ENCODE measurements around the gene PLEKHM3.

Gene PLEKHM3

DNA sequence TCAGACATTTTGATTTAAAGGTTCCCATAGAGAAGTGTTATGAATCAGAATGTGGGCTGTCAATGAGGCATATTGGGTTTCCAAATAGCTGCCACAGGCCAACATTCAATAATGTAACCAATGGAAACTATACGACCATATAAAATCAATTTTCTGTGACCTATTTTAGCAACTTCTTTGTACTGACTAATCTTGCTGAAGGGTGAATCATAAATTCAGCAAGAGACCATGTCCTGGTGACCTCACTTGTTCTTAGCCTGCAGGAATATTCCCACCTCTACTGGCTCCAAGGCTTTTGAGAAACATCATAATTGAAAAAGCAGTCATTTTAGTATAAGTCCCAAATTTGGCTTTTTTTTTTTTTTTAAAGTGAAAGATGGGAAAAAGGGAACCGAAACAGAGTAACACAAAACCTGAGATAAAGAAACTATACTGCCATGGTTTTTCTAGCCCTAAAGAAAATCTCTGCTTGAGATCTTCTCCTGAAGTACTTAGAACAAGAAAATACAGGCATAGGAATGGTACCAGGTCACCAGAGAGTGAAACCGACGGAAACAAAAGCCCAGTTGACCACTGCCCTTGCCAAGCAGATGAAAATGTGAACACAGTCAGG, 32.1 kb downstream of the PLEKHM3 start:
- no peak for DNase-seq (ENCODE audit: low spot score)

DNA sequence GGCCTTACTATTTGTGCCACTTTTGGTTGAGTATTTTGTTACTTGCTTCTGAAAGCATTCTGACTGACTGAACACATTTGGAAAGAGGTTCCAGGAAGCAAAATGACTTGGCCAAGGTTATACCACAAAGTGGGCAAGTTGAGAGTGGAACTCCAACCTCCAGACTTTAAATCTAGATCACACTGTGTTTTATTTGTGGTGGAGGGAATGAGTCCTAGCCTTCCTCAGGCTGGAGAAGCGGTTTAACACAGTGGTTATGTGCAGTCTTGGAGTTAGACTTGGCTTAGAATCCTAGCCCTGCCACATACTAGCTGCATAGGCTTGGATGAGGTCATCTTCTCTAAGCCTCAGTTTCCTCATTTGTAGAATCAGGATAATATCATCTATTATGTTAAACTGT, 33.4 kb downstream of the PLEKHM3 start:
- DNase-seq (ENCODE audit: low spot score): no peak

DNA sequence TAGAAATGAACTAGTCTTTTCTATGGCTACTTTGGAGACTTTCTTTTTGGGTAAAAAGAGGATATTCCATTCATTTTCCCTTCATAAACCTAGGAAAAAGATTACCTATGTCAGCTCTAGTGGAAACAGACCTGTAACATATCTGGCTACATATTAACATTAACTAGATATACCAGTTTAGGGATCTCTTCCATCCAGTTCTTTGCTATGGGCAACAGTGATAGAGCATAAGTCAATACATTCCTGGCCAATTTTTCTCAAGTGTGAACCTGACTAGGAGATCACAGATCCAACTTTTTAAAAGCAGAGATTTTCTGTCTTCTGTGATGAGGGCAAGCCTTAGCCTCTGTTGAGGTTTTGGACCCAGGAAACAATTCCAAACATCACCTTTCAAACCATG, 34.5 kb downstream of the PLEKHM3 start:
- DNase-seq (ENCODE audit: low spot score): no peak

DNA sequence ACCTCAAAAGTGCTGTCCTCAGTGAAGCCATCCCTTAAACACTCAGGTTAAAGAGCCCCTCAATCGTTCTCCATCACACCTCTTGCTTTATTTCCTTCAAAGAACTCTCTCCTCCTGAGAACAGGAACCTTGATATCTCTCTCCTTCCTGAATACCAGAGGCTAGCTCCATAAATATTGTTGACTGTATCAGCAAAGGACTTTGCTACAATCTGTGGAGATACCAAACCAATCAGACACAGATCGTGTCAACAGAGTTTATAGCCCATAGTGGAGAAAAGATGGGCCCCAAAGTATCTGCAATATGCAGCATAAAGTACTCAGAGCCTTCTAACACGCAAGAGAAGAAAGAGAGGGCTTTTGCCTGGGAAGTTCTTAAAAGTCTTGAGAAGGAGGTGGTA, 36.4 kb downstream of the PLEKHM3 start:
- no peak for DNase-seq (ENCODE audit: low spot score)

DNA sequence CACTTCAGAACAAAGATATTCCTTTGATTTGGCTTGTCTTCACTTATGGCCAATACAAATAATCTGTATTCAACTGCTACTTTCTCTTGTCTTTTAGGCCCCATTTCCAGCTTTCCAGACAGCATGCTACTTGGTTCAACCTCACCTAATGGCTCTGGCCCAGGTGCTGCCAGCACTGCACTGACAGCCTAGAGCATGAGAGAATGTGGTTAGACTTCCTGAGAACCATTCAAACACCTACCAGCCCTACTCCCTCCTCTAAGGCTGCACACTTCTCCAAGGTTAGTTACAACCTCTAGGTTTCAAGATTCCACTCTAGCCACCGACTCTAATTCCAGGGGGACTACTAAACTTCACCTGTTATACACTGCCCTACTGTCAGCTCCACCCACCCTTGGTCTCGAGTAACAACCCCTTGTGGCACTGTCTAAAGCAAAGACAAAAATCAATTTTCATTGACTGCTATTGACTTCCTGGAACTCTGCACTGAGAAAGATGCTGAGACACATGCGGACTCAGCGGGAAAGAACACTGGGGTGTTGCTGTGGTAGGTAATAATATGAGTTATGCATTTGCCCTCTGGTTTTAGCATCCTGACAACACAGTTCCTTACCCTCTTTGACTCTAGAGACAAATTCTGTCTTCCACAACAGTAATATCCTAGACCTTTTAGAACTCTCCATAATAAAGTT, 38.2 kb downstream of the PLEKHM3 start:
- DNase-seq (ENCODE audit: low spot score): no peak

DNA sequence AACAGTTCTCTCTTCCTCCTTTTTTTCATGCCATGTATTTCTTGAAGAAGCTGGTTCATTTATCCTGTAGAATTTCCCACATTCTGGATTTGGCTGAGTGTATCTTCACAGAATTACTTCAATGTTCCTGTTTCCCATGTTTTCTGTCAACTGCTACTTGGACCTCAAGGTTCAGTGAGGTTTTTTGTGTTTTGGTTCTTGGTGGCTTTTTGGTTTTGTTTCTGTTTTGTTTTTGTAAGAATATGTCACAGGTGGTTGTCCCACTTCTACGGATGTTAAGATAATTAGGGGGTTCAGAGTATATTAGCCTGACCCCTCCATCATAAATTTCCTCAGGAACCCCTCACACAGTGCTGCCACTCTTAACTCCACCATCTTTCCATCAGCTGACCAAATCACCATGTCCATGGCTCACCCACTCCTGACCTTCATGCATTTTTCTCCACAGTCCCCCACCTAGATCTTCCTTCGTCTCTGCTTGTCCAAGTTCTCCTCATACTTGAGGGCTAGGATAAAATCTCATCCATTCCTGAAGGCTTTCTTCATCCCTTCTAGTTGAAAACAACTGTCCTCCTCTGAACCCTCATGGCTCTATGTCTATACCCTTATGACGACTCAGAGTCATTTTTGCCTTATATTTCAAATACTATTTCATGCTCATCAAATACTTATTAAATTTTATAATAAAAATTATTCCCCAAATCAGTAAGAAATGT, 40.4 kb downstream of the PLEKHM3 start:
- DNase-seq (ENCODE audit: low spot score): no peak

DNA sequence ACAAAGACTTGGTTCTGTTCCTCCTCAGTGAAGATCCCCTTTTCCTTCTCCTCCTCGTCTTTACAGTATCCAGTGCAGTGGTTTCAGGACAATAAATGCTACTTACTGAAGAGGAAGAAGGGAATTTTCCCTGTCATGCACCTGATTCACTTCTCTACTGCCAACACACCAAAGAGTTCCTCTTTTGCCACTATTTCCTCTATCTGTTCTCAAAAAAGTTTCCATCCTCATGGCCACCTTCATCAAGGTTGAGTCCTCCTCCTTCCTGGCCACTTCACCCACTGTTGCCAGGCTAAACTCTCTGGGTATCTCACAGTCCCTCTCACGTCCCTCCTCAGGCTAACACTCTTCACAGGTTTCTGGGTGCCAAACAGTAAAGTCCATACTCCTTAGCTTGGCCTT, 41.7 kb downstream of the PLEKHM3 start:
- DNase-seq (ENCODE audit: low spot score): peak; percentile 40

DNA sequence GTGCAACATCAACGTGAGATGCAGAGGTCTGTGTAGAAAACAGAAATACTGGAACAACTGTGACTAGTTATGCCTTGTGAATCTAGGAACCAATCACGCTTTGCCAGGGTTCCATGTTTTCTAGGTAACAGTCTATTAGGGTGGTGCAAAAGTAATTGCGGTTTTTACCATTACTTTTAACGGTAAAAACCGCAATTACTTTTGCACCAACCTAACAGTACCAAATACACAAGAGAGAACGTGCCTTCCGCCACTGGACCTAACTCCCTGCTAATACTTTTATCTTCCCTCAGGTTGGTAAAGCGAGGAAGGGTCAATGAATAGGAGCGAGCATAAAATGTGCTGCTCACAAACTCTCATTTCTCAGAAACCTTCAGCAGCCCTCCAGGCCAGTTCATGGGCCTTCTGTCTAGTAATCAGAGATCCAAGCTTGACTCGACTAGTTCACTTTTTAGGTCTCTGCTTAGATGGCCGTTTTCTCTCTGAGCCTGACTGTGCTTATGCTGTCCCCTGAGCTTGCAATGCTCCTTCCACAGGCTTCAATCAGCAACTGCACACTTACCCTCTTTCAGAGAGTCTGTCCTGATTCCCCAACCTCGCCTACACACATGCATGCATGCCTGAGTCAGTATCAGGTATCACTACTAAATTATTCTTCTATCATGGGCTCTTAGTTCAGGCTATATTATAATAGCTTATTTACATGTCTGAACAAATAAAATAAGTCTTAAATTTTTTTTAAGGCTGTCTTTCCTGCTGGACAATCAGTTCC, 47.0 kb downstream of the PLEKHM3 start:
- no peak for DNase-seq (ENCODE audit: low spot score)

DNA sequence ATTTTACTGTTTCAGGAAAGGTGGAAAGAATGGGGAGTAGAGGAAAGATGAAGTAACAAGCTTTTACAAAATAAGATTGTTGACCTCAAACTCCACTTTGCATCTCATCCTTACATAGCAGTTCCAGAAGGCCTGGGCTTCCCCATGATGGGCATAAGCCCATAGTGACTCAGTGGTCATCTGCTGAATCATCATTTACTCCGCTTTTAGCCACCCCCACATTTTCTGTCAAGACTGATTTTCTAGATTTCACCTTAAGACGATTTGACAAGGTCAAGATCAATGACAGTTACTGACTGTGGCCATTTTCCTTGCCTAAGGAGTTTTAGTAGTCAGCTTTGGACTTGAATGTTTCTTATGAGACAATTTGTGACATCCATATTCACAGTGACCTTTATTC, 49.4 kb downstream of the PLEKHM3 start:
- no peak for DNase-seq (ENCODE audit: low spot score)

DNA sequence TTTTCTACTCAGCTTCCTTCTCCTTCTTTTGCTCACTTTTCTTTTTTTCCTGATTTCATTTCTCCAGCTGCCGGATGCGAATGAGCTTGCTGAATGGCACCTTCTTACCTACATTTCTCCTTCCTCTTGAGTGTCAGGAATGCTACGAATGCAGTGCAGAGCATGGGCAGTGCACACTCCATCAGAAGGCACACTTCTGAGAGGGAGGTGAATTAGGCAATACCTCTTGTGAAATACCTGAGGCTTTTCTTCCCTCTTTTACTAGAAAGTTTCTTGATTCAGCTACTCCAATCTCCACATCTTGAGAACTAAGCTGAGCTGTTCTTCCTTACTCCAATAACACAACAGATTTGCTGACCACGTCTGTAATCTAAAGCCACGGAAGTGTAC, 51.1 kb downstream of the PLEKHM3 start:
- no peak for DNase-seq (ENCODE audit: low spot score)

DNA sequence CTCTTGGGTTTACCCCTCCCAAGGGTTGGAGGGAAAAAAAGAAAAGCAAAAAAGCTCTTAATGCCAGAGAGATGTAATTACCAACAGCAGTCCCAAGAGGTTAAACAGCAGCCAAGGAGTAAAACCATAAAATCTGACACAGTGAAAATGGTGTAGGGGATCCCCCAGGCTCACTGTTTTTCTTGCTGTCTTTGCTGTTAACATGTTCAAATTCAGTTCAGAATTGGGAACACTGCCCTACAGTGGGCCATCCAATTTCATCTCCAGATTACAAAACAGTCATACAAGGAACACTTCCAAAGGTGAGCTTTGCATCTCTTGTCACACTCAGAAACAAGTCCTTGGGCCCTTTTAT, 54.5 kb downstream of the PLEKHM3 start:
- no peak for DNase-seq (ENCODE audit: low spot score)

DNA sequence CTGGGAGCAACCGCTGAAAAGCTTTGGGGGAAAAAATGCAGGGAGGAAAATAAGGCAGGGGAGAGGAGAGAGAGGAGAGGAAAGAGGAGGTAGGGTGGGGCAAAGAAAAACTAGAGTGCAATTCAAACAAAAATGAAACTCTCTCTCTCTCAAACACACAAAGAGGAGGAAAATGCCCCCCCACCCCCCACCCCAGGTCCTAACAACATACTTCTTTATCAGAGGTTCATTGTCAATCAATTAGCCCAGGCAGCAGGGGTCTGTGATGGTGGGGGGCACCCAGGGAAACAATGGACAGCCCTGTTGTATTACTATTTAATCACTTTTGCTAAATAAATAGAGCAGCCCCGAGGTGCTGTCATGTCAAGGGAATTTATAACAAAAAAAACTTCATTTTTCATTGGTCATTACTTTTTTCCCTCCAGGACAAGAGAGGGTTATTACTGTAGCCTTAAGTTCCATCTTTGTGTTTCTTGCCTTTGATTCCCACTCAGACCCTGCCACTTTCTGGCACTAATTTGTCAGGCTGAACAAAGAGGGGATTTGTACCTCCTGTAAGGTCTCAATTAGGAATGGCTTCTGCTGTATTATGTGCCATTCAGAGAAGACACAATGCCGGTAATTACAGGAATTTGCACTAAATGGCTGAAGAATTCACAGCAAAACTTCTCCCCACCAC, 55.0 kb downstream of the PLEKHM3 start:
- no peak for DNase-seq (ENCODE audit: low spot score)

DNA sequence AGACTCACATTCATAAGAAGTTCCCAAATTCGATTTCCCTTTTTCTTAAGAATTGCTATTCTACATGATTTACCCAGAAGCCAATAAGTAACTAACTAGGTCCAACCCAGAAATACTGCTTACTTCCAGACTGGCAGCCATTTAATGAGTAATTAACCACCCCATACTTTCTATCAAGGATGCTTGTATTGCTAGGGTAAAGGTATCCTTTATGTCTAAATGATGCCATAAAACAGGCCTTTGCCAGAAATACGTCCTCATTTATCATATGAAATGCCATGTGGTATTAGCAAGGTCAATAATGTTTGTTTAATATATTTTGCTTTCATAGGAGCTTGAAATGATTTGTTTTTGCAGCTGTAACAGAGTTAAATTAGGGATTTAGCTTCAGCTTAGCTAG, 56.1 kb downstream of the PLEKHM3 start:
- no peak for DNase-seq (ENCODE audit: low spot score)

DNA sequence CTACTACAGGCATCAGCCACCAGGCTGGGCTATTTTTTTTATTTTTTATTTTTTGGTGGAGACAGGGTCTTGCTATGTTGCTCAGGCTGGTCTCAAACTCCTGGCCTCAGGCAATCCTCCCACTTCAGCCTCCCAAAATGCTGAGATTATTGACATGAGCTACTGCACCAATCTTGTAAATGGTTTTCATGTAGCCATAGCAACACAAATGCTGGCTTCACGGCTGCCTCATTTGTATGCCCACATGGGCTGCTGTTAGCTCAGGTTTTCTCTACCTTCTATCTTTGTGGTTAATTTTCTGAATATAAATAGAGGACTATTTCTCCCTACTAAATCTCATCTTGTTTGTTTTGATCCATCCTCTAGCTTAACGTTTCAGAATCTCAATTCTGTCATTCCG, 58.2 kb downstream of the PLEKHM3 start:
- no peak for DNase-seq (ENCODE audit: low spot score)

DNA sequence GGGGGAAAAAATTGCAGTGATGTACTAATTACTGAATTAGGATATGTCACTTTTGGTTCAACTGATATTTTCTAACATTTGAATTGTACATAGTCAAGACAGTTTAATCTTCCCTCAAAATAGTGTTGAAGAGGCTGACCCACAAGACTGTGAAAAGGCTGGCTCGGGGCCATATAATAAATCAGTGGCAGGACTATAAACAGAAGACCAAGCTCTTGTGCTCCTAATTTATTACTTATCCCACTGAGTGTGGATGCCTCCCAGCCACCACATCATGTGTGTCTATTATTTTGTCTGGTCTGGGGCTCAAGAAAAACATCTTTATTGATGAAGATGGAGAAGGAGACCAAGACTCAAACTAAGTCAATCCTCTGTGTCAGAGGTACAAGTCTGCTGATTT, 64.4 kb downstream of the PLEKHM3 start:
- DNase-seq (ENCODE audit: low spot score): no peak

DNA sequence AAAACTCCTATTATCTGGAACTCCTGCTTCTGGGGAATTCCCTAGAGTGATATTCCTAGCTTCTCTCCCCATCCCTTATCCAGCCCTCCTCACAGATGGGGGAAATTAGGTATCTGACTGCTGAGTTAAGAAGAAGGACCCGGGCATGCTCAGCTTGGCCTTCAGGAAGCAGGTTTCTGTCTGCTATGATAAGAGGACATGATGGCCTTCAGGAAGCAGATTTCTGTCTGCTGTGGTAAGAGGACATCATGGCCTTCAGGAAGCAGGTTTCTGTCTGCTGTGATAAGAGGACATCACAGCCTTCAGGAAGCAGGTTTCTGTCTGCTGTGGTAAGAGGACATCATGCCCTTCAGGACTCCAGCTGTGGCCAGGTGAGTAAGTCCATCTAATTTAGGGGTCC, 65.2 kb downstream of the PLEKHM3 start:
- DNase-seq (ENCODE audit: low spot score): no peak

DNA sequence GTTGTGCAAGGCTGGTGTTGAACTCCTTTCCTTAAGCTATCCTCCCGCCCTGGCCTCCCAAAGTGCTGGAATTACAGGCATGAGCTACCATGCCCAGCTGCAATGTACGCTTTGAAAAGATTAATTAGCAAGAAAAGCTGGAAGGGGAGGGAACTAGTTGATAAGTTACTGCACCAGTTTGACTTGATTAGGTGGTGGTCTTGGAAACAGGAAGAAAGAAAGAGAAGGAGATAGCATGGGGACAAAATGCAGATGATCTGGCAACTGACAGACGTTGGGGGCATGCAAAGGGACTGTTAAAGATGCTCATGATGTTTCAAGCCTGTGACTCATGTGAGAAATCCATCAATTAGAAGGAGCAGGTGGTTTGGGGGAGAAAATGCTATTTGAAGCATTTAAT, 68.6 kb downstream of the PLEKHM3 start:
- no peak for DNase-seq (ENCODE audit: low spot score)

DNA sequence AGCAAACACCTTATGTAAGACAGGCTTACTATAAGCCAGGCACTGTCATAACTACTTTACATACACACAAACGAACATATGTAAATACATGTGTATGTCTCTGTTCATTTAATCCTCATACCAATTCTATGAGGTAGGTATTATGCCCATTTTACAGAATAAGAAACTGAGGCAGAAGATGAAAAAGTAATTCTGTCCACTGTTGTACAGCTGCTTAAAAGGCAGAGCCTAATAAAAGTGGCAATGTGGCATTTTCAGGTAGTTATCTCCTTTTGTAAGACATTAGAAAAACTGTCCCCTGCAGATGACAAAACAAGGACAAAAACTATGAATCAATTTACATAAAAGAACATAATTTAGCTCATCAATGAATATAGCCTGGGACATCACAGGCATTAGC, 69.9 kb downstream of the PLEKHM3 start:
- DNase-seq (ENCODE audit: low spot score): no peak

DNA sequence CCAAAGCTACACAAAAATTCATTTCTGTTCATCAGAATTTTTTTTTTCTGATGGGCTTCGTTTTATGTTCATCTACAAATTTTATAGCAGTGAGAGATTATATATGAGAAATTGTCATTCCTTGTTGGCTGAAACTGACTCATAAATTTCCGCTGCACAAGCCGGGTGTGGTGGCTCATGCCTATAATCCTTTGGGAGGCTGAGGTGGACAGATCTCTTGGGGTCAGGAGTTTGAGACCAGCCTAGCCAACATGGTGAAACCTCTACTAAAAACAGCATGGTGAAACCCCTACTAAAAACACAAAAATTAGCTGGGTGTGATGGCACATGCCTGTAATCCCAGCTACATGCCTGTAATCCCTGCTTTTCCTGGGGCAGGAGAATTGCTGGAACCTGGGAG, 72.0 kb downstream of the PLEKHM3 start:
- DNase-seq (ENCODE audit: low spot score): no peak

DNA sequence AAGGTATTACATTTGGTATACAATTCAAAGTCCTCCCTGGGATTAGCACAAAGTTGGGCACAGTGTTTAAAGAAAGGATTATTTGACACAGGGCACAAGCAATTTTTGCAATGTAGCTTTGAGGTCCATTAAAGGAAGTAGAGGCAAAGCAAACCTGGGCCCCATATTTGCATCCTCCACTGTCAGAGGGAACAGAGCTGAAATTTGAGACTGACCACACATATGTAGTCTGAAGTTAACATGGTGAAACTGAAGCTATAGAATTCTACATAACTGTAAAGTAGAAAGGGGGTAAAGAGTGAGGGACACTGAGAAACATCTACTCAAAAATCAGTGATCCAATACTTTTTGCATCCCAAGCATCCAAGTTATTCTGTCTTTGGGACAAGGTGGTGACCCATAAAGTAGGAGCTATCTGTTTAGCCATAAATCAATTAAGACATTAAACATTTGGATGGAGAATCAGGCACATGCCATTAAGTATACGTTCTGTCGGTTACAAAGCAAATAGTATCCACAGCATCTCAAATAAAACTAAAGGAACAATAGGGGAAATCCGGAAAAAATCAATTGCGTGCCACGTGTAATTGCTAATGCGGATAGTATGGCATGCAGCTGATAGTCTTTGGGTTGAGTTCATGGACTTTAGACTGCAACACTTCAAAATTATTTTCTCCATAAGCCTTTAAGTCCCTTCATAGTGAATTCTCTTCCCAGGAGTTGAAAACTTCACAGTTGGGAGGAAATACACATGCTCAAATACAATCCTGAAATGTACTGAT, 72.6 kb downstream of the PLEKHM3 start:
- DNase-seq (ENCODE audit: low spot score): no peak

DNA sequence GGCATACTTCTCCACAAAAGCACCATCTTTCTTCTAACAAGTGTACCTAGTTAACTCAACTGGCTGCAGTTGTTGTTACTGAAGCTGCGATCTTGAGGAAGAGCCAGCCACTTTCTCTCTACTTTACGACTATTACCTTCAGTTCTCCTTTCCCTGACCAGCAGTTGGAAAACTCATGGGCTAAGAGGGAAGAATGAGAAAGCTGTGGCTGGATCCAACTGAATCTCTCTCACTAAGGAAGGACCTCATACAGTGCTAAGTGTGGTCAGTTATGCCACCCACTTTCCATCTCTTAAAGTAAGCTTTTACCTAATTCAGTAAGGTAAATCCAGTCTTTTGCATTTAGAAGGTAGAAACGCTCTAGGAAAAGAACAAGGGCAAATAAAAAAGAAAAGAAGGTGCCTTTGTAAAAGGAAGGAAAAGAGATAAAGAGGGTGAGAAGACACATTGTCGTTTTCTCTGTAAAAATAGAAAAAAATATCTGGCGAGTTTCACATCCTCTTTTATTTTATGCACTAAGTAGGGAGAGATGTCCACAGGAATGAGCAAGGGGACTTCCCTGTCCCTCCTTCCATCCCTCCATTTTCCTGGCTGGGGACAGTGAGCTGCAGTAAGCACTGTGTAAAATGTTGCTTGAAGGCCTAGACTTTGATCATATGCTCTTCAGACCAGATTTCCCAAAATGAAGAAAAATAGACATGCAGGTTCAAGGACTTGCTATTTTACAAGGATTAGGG, 73.4 kb downstream of the PLEKHM3 start:
- DNase-seq (ENCODE audit: low spot score): no peak
